Upper lobe of right lung (tissue), 1 donor: Measurements from ENCODE around the gene FANCM. TPM values are rescaled to one million over a fixed set of nuclear protein-coding genes. Genes with fewer than 3 reads are reported as not detected.
A peak's percentile ranks its signal among the peaks of the same experiment; 100 is the strongest.
"Not testable (repeated sequence)": the region's sequence is repeated elsewhere in the genome, so short reads cannot be mapped to it uniquely, and the experiment has no call there.

Source experiments
- ATAC-seq: fragments of 200-7000 bp; cut with Tn5 transposase; one replicate; pipeline ENCODE4 v1.9.1; 2020; ENCODE audit warnings: mild to moderate bottlenecking, moderate library complexity
- DNase-seq: peaks from one replicate; pipeline ENCODE4 v3.0.0-alpha.2; 2020
- H3K27ac ChIP-seq: fragments of 200-600 bp; one replicate; pipeline ENCODE4 v1.8.0; 2022
- H3K27me3 ChIP-seq: fragments of 200-600 bp; one replicate; pipeline ENCODE4 v1.8.0; 2022; ENCODE audit warnings: mild to moderate bottlenecking
- H3K36me3 ChIP-seq: fragments of 200-600 bp; one replicate; pipeline ENCODE4 v1.8.0; 2022
- H3K4me1 ChIP-seq: fragments of 200-600 bp; one replicate; pipeline ENCODE4 v1.8.0; 2022
- H3K4me3 ChIP-seq: fragments of 200-600 bp; one replicate; pipeline ENCODE4 v1.8.0; 2022; ENCODE audit warnings: mild to moderate bottlenecking
- H3K9me3 ChIP-seq: fragments of 200-600 bp; one replicate; pipeline ENCODE4 v1.8.0; 2022
- CTCF ChIP-seq: fragments of 200-600 bp; IDR thresholded peaks from one replicate; pipeline ENCODE4 v1.8.0; 2022; ENCODE audit warnings: antibody characterized with exemption
- intact Hi-C: fragments of 100-400 bp; cut with DNase I; formaldehyde crosslinking; loops from one replicate; pipeline ENCODE4 v1.11.0; 2022
- total RNA-seq: library from RNA; stranded (reverse); fragmentation: NEBNext Ultra II Directional; extraction: Animal tissue kit (Norgen Biotek cat#: 25700); gene quantifications from one replicate; pipeline ENCODE4 v1.2.1, GENCODE V29; 2021
- donor health status: DM: no; HTN: yes; CAD: no; lungs with severe emphysema.

The FANCM gene
- total RNA-seq, 1 donor from 2014 or later: 3.1 TPM

GRCh38 chr14:45201905-45202304 lies 66.2 kb downstream of the FANCM start:
- Histone ChIP-seq H3K27me3 (no peaks in the 10 kb centered on the region), H3K9me3 (no peaks in the 10 kb centered on the region), H3K4me1 (no peaks in the 10 kb centered on the region), H3K36me3 (peaks cover 34% of the 10 kb centered on the region), H3K4me3 (no peak overlapping the region), H3K27ac (no peak overlapping the region)
- peak; percentile 28 for ATAC-seq
- intact Hi-C loops: no loop called here
- DNase-seq: no peak
- TF ChIP-seq CTCF: no peak

GRCh38 chr14:45204241-45204640 lies 68.5 kb downstream of the FANCM start:
- peaks cover 47% of the 10 kb centered on the region for H3K36me3 ChIP-seq
- intact Hi-C loops: no loop called here
- no peak for TF ChIP-seq CTCF

GRCh38 chr14:45210159-45210558 lies 74.4 kb downstream of the FANCM start:
- Histone ChIP-seq H3K27ac (no peak overlapping the region), H3K4me1 (no peaks in the 10 kb centered on the region), H3K36me3 (peaks cover 58% of the 10 kb centered on the region), H3K9me3 (no peaks in the 10 kb centered on the region), H3K27me3 (no peaks in the 10 kb centered on the region), H3K4me3 (no peak overlapping the region)
- intact Hi-C loops: no loop called here
- DNase-seq: no peak
- TF ChIP-seq CTCF: no peak
- ATAC-seq: no peak

More at GRCh38 chr14:45204241-45204640, 68.5 kb downstream of the FANCM start:
- Histone ChIP-seq H3K9me3 (no peaks in the 10 kb centered on the region), H3K27ac (no peak overlapping the region), H3K4me3 (no peak overlapping the region), H3K4me1 (no peaks in the 10 kb centered on the region), H3K27me3 (no peaks in the 10 kb centered on the region)
- ATAC-seq: no peak
- no peak for DNase-seq

- intact Hi-C loops: no loop called here
- no peak for TF ChIP-seq CTCF
- no peaks in the 10 kb centered on the region for H3K4me1 ChIP-seq
- no peak for ATAC-seq
- H3K9me3 ChIP-seq: no peaks in the 10 kb centered on the region
- H3K27me3 ChIP-seq: no peaks in the 10 kb centered on the region
- no peak overlapping the region for H3K27ac ChIP-seq
- no peak overlapping the region for H3K4me3 ChIP-seq
- peaks cover 52% of the 10 kb centered on the region for H3K36me3 ChIP-seq
- DNase-seq: no peak
These were observed 75.6 kb downstream of the FANCM start for GRCh38 chr14:45211295-45211694.

GRCh38 chr14:45212231-45212630 lies 76.5 kb downstream of the FANCM start:
- Histone ChIP-seq H3K27ac (no peak overlapping the region), H3K36me3 (peaks cover 52% of the 10 kb centered on the region), H3K9me3 (no peaks in the 10 kb centered on the region), H3K4me1 (no peaks in the 10 kb centered on the region), H3K4me3 (no peak overlapping the region), H3K27me3 (no peaks in the 10 kb centered on the region)
- ATAC-seq: no peak
- no peak for TF ChIP-seq CTCF
- intact Hi-C loops: no loop called here
- no peak for DNase-seq

- H3K27ac ChIP-seq, H3K4me1 ChIP-seq, DNase-seq, H3K27me3 ChIP-seq, intact Hi-C loops, H3K9me3 ChIP-seq, ATAC-seq, H3K4me3 ChIP-seq: not testable (repeated sequence)
- peaks cover 55% of the 10 kb centered on the region for H3K36me3 ChIP-seq
These were observed 78.0 kb downstream of the FANCM start for GRCh38 chr14:45213716-45214115.

- H3K4me3 ChIP-seq, DNase-seq, H3K4me1 ChIP-seq, H3K27me3 ChIP-seq, H3K9me3 ChIP-seq, intact Hi-C loops, ATAC-seq, H3K27ac ChIP-seq: not testable (repeated sequence)
- H3K36me3 ChIP-seq: peaks cover 49% of the 10 kb centered on the region
These were observed 78.6 kb downstream of the FANCM start for GRCh38 chr14:45214341-45214740.
